ENCODE data around the gene PDE11A. TPM values are rescaled to one million over a fixed set of nuclear protein-coding genes. Genes with fewer than 3 reads are reported as not detected.

Gene PDE11A
- total RNA-seq, 2 experiments from 2014 or later: not detected

DNA sequence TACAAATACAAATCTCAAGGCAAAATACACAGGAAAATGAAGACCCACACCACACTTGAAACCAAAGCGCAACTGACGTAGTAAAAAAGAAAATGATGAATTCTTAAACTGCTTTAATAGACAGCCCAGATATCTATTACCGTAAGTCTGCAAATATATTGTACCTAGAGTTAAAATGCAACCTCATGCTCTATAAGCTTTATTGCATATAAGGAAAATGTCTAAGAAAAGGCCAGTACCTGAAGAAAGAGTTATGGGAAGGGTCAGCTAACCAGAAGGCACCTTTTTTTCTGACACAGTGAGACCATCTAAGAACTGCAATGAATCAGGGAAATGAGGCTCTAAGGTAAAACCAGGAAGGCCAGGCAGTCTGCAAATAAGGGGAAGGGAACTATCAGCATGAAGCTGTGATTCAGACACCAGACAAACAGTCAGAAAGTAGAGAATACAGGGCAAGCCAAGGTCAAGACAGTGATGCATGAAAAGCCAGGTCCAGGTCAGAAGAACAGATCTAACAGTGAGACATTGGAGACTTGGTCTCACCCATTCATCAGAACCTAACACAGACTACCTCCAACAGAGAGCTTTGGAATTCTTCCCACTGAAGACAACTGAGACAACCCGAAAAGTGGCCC lies 46.9 kb downstream of the PDE11A start:
- POLR2A ChIA-PET: no interaction called here
- CTCF ChIA-PET: no interaction called here
- Mint-ChIP-seq H3K27ac (no peak overlapping the region), H3K4me3 (no peak overlapping the region), H3K4me1 (no peaks in the 10 kb centered on the region), H3K9me3 (no peaks in the 10 kb centered on the region), H3K36me3 (ENCODE audit: low read depth) (no peaks in the 10 kb centered on the region), H3K27me3 (no peaks in the 10 kb centered on the region)
- no peak for DNase-seq

DNA sequence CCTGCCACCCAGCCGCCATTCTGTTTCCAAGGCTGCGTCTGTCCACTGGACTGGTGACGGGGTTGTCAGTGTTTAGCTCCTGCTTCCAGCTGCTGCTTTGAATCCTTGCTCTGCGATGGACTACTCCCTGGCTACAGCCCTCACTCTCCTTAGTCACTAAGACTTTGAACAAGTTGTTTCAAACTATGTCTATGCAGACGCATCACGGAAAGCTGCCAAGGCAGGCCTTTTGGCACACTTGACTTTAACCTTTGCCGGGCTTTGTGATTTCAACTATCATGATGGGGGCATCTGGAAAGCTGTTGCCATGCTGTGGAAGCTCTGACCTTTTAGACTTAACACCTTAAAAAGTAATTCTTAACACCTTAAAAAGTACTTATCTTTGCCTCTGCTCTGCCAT lies 54.4 kb downstream of the PDE11A start:
- H3K9me3 Mint-ChIP-seq: no peaks in the 10 kb centered on the region

DNA sequence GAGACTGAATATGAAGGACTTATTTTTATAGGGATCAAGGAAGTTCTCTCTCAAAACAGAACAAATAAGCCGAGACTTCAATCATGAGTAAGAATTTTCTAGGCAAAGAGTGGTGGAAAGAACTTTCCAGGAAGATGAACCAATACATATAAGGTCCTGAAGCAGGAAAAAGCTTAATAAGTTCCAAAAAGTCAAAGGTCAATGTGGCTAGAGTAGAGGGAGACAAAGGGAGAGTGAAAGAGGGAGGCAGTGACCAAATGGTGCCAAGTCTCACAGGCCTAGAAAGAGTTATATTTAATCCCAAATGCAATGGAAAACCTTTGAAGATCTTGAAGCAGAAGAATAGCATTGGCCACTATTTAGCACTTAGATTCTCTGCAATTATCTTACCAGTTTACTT lies 56.0 kb downstream of the PDE11A start:
- ChIA-PET POLR2A (no interaction called here), CTCF (no interaction called here)
- Mint-ChIP-seq H3K27ac (no peak overlapping the region), H3K36me3 (ENCODE audit: low read depth) (no peaks in the 10 kb centered on the region), H3K9me3 (no peaks in the 10 kb centered on the region), H3K4me1 (no peaks in the 10 kb centered on the region), H3K4me3 (no peak overlapping the region), H3K27me3 (no peaks in the 10 kb centered on the region)
- DNase-seq: no peak

More for the DNA sequence above, 54.4 kb downstream of the PDE11A start:
- H3K4me3 Mint-ChIP-seq: no peak overlapping the region
- DNase-seq: no peak
- no peaks in the 10 kb centered on the region for H3K4me1 Mint-ChIP-seq
- POLR2A ChIA-PET: no interaction called here
- H3K27ac Mint-ChIP-seq: no peak overlapping the region
- no peaks in the 10 kb centered on the region for H3K27me3 Mint-ChIP-seq
- CTCF ChIA-PET: no interaction called here
- H3K36me3 Mint-ChIP-seq (ENCODE audit: low read depth): no peaks in the 10 kb centered on the region

DNA sequence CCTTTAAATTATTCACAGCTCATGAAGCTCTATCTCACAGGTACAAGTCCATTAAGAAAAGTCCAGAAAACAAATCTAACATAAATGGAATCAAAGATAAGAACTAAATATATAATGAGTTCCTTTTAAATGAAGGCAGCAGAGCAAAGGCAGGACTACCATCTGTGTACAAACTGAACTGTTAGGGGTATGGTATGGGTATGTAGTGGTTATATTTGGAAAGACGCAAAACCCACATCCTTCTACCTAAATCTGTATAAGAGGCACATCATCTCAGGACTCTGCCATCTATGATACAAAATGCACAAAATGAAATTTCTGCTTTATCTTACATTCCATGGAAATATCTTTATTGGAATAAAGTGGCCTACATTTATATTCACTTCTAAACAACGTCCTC lies 59.9 kb downstream of the PDE11A start:
- no peak for DNase-seq
- Mint-ChIP-seq H3K4me3 (no peak overlapping the region), H3K4me1 (no peaks in the 10 kb centered on the region), H3K27me3 (no peaks in the 10 kb centered on the region), H3K9me3 (no peaks in the 10 kb centered on the region), H3K36me3 (ENCODE audit: low read depth) (no peaks in the 10 kb centered on the region), H3K27ac (no peak overlapping the region)
- ChIA-PET POLR2A (no interaction called here), CTCF (no interaction called here)

DNA sequence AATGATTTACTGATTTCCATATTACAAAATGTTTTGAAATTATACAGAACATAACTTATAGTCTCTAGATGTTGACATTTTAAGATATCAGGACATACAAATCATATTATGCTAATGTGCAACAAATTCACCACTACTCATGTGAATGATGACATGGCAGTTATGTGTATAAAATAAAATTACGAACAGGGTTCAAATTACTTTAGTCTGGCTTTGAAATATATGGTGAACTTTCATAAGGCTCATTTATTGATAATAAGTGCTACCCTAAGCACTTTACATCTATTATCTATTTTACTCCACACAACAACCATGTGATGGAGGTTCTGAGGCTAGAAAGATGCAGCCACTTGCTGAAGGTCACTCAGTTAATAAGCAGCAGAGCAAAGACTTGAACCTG lies 62.8 kb downstream of the PDE11A start:
- Mint-ChIP-seq H3K27me3 (peaks cover 3% of the 10 kb centered on the region), H3K27ac (no peak overlapping the region), H3K4me3 (no peak overlapping the region), H3K4me1 (no peaks in the 10 kb centered on the region), H3K36me3 (ENCODE audit: low read depth) (no peaks in the 10 kb centered on the region), H3K9me3 (no peaks in the 10 kb centered on the region)
- POLR2A ChIA-PET: no interaction called here
- CTCF ChIA-PET: no interaction called here
- no peak for DNase-seq

DNA sequence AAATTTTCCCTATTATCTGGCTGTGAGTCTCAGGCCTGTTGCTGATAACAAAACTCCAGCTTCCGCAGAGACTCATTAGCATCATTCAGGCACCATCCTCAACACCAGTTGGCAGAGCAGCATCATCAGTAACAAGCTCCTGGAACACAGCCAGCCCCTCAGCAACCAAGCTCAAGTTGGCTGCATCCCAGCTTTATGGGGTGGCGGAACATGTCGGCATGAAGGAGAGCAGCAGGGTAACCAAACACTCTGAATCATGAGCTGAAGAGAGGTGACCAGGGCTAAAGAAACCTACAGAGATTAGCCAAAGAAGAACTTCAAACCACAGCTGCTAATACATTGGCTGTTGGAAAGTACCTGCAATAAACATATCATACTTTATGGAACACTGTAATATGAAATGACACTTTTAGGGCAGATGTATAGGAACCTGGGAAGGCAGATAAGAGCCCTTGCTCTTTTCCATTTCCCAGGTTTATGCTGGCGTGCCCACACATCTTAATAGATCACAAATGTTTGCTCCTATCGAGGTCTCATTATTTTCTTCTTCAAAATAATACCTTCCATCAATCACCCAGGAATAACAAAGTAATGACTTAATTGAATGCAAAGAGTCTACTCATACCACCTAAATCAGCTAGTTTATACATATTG lies 63.8 kb downstream of the PDE11A start:
- H3K9me3 Mint-ChIP-seq: no peaks in the 10 kb centered on the region
- POLR2A ChIA-PET: no interaction called here
- H3K4me1 Mint-ChIP-seq: no peaks in the 10 kb centered on the region
- no peaks in the 10 kb centered on the region for H3K36me3 Mint-ChIP-seq (ENCODE audit: low read depth)
- DNase-seq: no peak
- CTCF ChIA-PET: interaction anchor here (1.6 kb wide), 1 partner anchor 19 kb away, joined by 4 read pairs; no protein-coding TSS in a partner anchor
- H3K27ac Mint-ChIP-seq: no peak overlapping the region
- H3K27me3 Mint-ChIP-seq: peaks cover 7% of the 10 kb centered on the region
- H3K4me3 Mint-ChIP-seq: no peak overlapping the region

DNA sequence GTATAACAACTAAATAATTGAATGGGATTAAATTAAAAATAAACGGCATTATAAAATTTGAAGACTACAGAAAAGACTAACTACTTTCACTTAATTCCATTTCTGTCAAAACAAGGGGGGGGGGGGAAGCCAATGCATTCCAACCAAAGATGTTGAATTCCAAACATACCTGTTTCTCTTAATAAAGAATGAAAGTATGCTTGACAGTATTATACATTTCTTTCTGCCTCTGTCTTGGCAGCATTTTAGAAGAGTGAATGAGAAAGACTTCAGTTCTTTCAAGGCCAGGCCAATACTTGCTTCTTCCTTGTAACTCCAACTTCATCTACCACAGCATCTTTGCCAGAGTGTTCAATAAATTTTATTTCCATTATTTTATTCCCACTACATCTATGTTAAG lies 65.9 kb downstream of the PDE11A start:
- H3K4me1 Mint-ChIP-seq: no peaks in the 10 kb centered on the region
- no peak overlapping the region for H3K4me3 Mint-ChIP-seq
- H3K36me3 Mint-ChIP-seq (ENCODE audit: low read depth): no peaks in the 10 kb centered on the region
- ChIA-PET CTCF (no interaction called here), POLR2A (no interaction called here)
- peaks cover 14% of the 10 kb centered on the region for H3K27me3 Mint-ChIP-seq
- H3K27ac Mint-ChIP-seq: no peak overlapping the region
- no peaks in the 10 kb centered on the region for H3K9me3 Mint-ChIP-seq
- no peak for DNase-seq

DNA sequence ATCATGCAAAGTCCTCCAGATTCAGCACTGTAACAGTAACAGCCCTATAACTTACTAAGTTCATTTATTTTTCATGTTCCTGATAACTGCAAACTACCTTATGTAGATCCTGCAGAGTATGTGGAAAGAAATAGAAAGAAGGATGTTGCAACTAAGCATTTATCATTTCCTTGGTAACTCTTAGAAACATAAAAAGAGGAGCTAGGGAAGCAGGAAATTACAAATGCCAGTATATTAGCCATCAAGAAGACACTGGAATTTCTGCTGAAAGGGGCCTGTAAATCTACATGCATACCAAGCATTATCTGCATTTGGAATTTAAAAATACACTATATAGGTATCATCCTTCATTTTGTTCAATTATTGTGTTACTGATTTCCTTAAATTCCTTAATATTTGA lies 66.8 kb downstream of the PDE11A start:
- POLR2A ChIA-PET: no interaction called here
- Mint-ChIP-seq H3K9me3 (no peaks in the 10 kb centered on the region), H3K4me3 (no peak overlapping the region), H3K36me3 (ENCODE audit: low read depth) (no peaks in the 10 kb centered on the region), H3K4me1 (no peaks in the 10 kb centered on the region), H3K27me3 (peaks cover 14% of the 10 kb centered on the region), H3K27ac (no peak overlapping the region)
- CTCF ChIA-PET: no interaction called here
- no peak for DNase-seq

DNA sequence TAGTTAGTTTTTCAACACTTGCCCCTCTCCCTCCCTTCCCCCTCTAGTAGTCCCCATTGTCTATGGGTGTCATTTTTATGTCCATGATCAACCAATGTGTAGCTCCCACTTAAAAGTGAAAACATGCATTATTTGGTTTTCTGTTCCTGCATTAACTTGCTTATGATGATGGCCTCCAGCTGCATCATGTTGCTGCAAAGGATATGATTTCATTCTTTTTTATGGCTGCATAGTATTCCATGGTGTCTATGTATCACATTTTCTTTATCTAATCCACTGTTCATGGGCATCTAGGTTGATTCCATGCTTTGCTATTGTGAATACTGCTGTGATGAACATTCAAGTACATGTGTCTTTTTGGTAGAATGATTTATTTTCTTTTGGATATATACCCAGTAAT lies 70.5 kb downstream of the PDE11A start:
- Mint-ChIP-seq H3K36me3 (ENCODE audit: low read depth) (no peaks in the 10 kb centered on the region), H3K27ac (no peak overlapping the region), H3K4me3 (no peak overlapping the region), H3K27me3 (peaks cover 18% of the 10 kb centered on the region), H3K9me3 (no peaks in the 10 kb centered on the region), H3K4me1 (no peaks in the 10 kb centered on the region)
- ChIA-PET CTCF (no interaction called here), POLR2A (no interaction called here)
- no peak for DNase-seq

DNA sequence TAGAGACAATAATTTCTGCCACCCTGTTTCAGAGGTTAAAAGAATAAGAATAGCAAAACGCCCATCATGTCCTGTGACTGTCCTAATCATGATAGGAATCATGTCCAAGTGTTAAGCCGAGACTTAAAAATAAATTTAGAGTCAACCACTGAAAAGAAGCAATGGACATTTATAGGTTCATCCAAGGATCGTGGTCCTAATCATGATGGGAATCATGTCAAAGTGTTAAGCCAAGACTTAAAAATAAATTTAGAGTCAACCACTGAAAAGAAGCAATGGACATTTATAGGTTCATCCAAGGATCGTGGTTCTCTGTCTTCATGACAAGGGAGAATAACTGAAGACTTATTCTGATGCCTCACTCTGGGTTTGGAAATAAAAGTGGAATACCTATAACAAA lies 73.6 kb downstream of the PDE11A start:
- ChIA-PET POLR2A (no interaction called here), CTCF (interaction anchor here (0.6 kb wide), 1 partner anchor 32 kb away, joined by 3 read pairs; no protein-coding TSS in a partner anchor)
- Mint-ChIP-seq H3K27me3 (peaks cover 11% of the 10 kb centered on the region), H3K4me1 (no peaks in the 10 kb centered on the region), H3K9me3 (no peaks in the 10 kb centered on the region), H3K4me3 (no peak overlapping the region), H3K27ac (no peak overlapping the region), H3K36me3 (ENCODE audit: low read depth) (no peaks in the 10 kb centered on the region)
- no peak for DNase-seq

DNA sequence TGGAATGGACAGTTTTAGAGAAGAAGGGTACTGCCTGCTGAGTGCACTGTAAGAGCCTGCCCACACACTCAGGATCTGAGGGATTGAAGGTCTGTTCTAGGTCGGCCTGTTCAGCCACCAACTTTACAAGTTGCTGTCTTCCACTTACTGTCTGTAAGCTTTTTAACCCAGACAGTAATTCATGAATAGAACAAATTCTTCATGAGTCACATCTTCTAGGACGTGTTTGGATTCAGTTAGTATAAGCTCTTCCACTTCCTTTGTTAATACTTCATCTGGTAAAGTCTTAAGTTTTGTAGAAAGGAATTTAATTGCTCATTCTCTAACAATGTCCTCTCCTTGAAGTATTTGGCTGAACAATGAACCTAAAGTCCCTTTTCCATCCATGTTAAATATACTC lies 74.6 kb downstream of the PDE11A start:
- H3K27ac Mint-ChIP-seq: no peak overlapping the region
- H3K4me3 Mint-ChIP-seq: no peak overlapping the region
- peaks cover 6% of the 10 kb centered on the region for H3K27me3 Mint-ChIP-seq
- H3K9me3 Mint-ChIP-seq: no peaks in the 10 kb centered on the region
- no peak for DNase-seq
- POLR2A ChIA-PET: no interaction called here
- CTCF ChIA-PET: no interaction called here
- no peaks in the 10 kb centered on the region for H3K4me1 Mint-ChIP-seq
- no peaks in the 10 kb centered on the region for H3K36me3 Mint-ChIP-seq (ENCODE audit: low read depth)

DNA sequence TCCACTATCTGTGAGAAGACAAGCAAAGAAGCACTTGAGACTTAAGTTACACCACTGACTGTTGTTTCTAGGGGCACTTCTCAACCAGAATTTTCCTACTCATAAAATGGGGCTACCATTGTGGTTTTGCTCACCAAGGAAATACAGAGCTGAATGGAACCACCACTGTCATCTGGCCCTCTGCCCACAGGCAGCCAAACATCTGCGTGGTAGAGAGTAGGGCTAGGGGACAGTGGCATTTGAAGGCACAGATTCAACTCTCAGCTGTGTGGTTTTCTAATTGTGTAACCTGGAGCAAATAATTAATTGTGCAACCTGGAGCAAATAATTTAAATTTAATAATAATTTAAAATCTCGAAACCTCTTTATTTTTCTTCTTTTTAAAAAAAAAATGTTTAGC lies 79.6 kb downstream of the PDE11A start:
- Mint-ChIP-seq H3K27ac (no peak overlapping the region), H3K4me3 (no peak overlapping the region), H3K36me3 (ENCODE audit: low read depth) (no peaks in the 10 kb centered on the region), H3K4me1 (no peaks in the 10 kb centered on the region), H3K9me3 (no peaks in the 10 kb centered on the region), H3K27me3 (peaks cover 2% of the 10 kb centered on the region)
- POLR2A ChIA-PET: no interaction called here
- CTCF ChIA-PET: no interaction called here
- DNase-seq: no peak

DNA sequence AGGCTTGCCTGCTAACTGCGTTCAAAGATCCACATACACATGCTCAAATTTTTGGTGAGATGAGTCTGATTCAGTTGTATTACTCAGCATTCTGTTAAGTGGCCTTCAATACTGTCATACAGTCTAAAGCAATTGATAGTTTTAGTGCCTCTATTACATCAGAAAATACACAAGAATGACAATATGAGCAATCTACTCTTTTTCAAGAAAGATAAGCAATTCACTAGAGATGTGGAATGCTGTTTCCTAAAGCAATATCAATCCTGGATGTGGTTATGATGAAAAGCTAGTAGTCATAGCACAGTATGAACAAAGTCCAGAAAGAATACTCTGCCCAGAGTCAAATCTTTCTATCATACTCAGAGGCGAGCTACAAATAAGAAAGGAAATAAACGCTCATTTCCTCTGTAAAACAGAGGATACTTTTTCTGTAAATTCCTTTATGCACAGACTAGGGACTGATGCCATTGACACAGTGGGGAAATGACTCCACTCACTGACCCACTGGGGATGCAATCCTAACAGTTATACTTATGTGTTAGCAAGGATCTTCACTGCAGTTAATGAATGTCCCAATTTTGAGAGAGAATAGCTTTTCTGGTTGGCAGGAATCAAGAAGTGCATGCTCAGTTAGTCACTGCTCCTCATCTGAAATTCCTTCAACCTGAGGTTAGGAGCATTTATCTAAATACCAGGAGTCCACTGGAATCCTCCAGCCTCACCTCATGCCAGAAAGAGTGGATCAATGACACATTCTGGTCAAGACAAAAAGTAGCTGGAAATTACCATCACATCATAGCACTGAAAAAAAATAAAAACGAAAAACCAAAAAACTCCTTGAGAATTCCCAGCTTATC lies 83.3 kb downstream of the PDE11A start:
- H3K36me3 Mint-ChIP-seq (ENCODE audit: low read depth): no peaks in the 10 kb centered on the region
- CTCF ChIA-PET: interaction anchor here (0.6 to 1.2 kb wide), 3 partner anchors 19 to 1466 kb away, joined by 3 to 4 read pairs (median 4); no protein-coding TSS in a partner anchor
- H3K9me3 Mint-ChIP-seq: no peaks in the 10 kb centered on the region
- no peak for DNase-seq
- POLR2A ChIA-PET: no interaction called here
- no peak overlapping the region for H3K27ac Mint-ChIP-seq
- H3K4me1 Mint-ChIP-seq: no peaks in the 10 kb centered on the region
- peaks cover 17% of the 10 kb centered on the region for H3K27me3 Mint-ChIP-seq
- H3K4me3 Mint-ChIP-seq: no peak overlapping the region

Data from activated CD4-positive, alpha-beta T cell treated with anti-CD3 and anti-CD28 coated beads, Interleukin-2, amount 10 ng/mL, durations not matched to agents 7 days and 5 days (primary cell).